Left ventricle myocardium inferior (tissue), 1 donor: ENCODE results near the gene POLR1F. TPM values are rescaled to one million over a fixed set of nuclear protein-coding genes. Genes with fewer than 3 reads are reported as not detected.
"Not testable (repeated sequence)": the region's sequence is repeated elsewhere in the genome, so short reads cannot be mapped to it uniquely, and the experiment has no call there.

Experiments used
- DNase-seq: peaks from one replicate; pipeline ENCODE4 v3.0.0-alpha.2; 2020
- H3K27ac ChIP-seq: fragments of 200-600 bp; replicated peaks from 2 replicates; pipeline ENCODE4 v1.8.0; 2021
- H3K27me3 ChIP-seq: fragments of 200-600 bp; 2 replicates; pipeline ENCODE4 v1.8.0; 2021; ENCODE audit warnings: low read depth
- H3K36me3 ChIP-seq: fragments of 200-600 bp; 2 replicates; pipeline ENCODE4 v1.8.0; 2021
- H3K4me1 ChIP-seq: fragments of 200-600 bp; 2 replicates; pipeline ENCODE4 v1.8.0; 2021
- H3K4me3 ChIP-seq: fragments of 200-600 bp; 2 replicates; pipeline ENCODE4 v1.8.0; 2021; ENCODE audit warnings: mild to moderate bottlenecking, moderate library complexity
- H3K9me3 ChIP-seq: fragments of 200-600 bp; replicated peaks from 2 replicates; pipeline ENCODE4 v1.8.0; 2021
- intact Hi-C: fragments of 100-400 bp; cut with micrococcal nuclease; formaldehyde crosslinking; loops from one replicate; pipeline ENCODE4 v1.11.0; 2022
- total RNA-seq: library from RNA; stranded (reverse); fragmentation: NEBNext Ultra II Directional; extraction: Animal tissue kit (Norgen Biotek cat#: 25700); gene quantifications from one replicate; pipeline ENCODE4 v1.2.1, GENCODE V29; 2021
- TF ChIP-seq, protein P1 (sequence below): fragments of 200-600 bp; IDR thresholded peaks from 2 replicates; pipeline ENCODE4 v1.8.0; 2021; ENCODE audit warnings: antibody characterized with exemption, mild to moderate bottlenecking, borderline replicate concordance
- donor health status: DM: no; HTN: yes; CAD: no; lungs with severe emphysema.

POLR1F gene
- total RNA-seq, 1 donor from 2014 or later, result 8.5 TPM

DNA sequence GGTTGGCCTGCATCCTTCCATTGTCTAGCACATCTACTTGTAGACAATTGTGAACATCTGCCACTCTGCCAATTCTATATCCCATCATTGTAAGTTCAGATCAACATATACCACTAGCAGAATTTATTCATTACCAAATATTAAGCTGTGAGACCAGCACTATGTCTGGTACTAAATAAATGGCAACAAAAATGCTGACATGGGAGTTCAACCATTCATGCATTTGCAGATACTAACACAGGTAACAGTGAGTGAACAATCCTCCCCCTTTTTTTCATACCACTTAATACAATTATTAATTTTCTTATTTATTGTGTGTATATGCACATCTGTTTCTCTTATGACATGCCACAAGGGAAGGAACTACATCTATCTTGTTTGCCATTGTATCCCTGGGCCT is 11.9 kb downstream of the POLR1F start:
- DNase-seq, result no peak
- intact Hi-C loops, result no loop called here
- no peak overlapping the region for H3K4me3 ChIP-seq

DNA sequence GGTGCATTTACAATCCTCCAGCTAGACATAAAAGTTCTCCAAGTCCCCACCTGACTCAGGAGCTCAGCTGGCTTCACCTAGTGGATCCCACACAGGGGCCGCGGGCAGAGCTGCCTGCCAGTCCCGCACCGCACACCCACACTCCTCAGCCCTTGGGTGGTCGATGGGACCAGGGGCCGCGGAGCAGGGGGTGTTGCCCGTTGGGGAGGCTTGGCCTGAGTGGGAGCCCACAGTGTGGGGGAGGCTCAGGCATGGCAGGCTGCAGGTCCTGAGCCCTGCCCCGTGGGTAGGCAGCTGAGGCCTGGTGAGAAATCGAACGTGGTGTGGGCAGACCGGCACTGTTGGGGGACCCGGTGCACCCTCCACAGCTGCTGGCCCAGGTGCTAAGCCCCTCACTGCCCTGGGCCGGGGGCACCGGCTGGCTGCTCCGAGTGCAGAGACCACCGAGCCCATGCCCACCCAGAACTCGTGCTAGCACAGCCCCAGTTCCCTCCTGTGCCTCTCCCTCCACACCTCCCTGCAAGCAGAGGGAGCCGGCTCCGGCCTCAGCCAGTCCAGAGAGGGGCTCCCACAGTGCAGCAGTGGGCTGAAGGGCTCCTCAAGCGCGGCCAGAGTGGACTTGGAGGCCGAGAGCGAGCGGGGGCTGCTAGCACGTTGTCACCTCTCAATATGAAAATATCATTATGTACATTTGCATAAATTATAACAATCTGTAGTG is 16.6 kb downstream of the POLR1F start:
- Histone ChIP-seq H3K27me3 (no peaks in the 10 kb centered on the region), H3K9me3 (no peaks in the 10 kb centered on the region), H3K4me1 (peaks cover 6% of the 10 kb centered on the region), H3K27ac (no peak overlapping the region), H3K4me3 (no peak overlapping the region), H3K36me3 (peaks cover 7% of the 10 kb centered on the region)
- DNase-seq, result no peak
- TF ChIP-seq, protein P1, sequence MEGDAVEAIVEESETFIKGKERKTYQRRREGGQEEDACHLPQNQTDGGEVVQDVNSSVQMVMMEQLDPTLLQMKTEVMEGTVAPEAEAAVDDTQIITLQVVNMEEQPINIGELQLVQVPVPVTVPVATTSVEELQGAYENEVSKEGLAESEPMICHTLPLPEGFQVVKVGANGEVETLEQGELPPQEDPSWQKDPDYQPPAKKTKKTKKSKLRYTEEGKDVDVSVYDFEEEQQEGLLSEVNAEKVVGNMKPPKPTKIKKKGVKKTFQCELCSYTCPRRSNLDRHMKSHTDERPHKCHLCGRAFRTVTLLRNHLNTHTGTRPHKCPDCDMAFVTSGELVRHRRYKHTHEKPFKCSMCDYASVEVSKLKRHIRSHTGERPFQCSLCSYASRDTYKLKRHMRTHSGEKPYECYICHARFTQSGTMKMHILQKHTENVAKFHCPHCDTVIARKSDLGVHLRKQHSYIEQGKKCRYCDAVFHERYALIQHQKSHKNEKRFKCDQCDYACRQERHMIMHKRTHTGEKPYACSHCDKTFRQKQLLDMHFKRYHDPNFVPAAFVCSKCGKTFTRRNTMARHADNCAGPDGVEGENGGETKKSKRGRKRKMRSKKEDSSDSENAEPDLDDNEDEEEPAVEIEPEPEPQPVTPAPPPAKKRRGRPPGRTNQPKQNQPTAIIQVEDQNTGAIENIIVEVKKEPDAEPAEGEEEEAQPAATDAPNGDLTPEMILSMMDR, result no peak
- intact Hi-C loops, result no loop called here

More for the DNA sequence above, 11.9 kb downstream of the POLR1F start:
- H3K27ac ChIP-seq, result no peak overlapping the region
- peaks cover 32% of the 10 kb centered on the region for H3K36me3 ChIP-seq
- no peaks in the 10 kb centered on the region for H3K9me3 ChIP-seq
- H3K27me3 ChIP-seq, result no peaks in the 10 kb centered on the region
- H3K4me1 ChIP-seq, result peaks cover 6% of the 10 kb centered on the region
- TF ChIP-seq, protein P1, result no peak

DNA sequence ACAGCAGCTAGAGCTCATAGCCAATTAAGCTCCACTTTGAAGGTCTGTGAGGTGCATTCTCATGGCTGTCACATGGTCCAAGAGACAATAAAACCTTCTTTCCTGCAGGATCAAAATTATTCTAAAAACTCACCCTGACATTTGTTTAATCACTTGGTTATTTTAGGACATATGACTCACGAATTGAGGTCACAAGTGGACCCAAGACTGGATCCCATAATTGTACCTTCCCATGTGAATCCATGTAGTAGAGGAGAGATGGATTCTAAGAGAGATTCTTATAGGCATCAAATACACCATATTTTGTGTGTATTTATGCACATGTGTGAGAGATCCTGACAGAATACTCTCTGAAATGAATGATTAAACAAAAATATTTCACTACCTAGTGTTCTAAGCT is 18.1 kb downstream of the POLR1F start:
- DNase-seq, result no peak

DNA sequence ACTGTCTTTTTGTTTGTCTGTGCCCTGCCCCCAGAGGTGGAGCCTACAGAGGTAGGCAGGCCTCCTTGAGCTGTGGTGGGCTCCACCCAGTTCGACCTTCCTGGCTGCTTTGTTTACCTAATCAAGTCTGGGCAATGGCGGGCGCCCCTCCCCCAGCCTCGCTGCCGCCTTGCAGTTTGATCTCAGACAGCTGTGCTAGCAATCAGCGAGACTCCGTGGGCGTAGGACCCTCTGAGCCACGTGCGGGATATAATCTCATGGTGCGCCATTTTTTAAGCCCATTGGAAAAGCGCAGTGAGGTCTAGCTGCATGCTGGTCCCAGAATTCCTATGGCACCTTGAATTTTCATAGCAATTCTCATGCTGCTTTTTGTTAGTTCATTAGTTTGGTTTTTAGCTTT is 19.7 kb downstream of the POLR1F start:
- intact Hi-C loops, H3K9me3 ChIP-seq, DNase-seq, H3K27ac ChIP-seq, H3K4me1 ChIP-seq, H3K27me3 ChIP-seq, H3K36me3 ChIP-seq, H3K4me3 ChIP-seq: not testable (repeated sequence)

More for the DNA sequence above, 18.1 kb downstream of the POLR1F start:
- H3K36me3 ChIP-seq, result peaks cover 2% of the 10 kb centered on the region
- no peaks in the 10 kb centered on the region for H3K9me3 ChIP-seq
- H3K27ac ChIP-seq, result no peak overlapping the region
- H3K4me3 ChIP-seq, result no peak overlapping the region
- peaks cover 6% of the 10 kb centered on the region for H3K4me1 ChIP-seq
- H3K27me3 ChIP-seq, result no peaks in the 10 kb centered on the region
- intact Hi-C loops, result no loop called here
- TF ChIP-seq, protein P1, result no peak

DNA sequence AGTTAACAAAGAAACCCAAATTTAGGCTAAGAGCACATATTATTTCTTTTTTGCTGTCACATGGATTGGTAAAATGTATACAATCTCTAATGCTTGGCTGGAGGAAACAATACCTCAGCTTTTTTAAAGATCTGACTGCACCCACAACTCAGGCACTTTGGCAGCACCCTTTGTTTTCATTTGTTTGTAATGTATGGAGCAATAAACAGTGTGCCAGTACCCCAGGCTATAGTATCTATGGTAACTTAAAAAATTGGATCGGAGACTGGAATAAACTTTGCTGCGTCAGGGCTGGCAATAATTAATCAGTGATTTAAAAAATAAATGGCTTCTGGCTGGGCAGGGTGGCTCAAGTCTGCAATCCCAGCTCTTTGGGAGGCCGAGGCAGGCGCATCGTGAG is 27.2 kb downstream of the POLR1F start:
- no peaks in the 10 kb centered on the region for H3K4me1 ChIP-seq
- H3K27me3 ChIP-seq, result no peaks in the 10 kb centered on the region
- no peak overlapping the region for H3K4me3 ChIP-seq
- intact Hi-C loops, result no loop called here
- H3K36me3 ChIP-seq, result no peaks in the 10 kb centered on the region
- DNase-seq, result no peak
- H3K9me3 ChIP-seq, result no peaks in the 10 kb centered on the region
- H3K27ac ChIP-seq, result no peak overlapping the region
- TF ChIP-seq, protein P1, result no peak

DNA sequence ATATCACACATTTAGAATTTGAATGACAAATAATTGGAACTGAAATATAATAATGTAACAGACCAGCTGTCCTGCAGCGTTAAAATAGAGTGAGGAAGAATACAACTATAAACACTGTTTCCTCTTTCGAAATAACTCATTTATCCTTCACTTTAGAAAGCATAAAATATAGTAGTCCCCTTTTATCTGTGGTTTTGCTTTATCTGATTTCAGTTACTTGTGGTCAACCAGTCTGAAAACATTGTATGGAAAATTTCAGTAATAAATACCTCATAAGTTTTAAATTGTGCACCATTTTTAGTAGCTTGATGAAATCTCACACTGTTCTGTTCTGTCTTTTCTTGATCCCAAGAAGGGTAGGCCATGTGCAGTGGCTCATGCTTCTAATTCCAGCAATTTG is 31.7 kb downstream of the POLR1F start:
- Histone ChIP-seq H3K4me3 (no peak overlapping the region), H3K27me3 (no peaks in the 10 kb centered on the region), H3K27ac (no peak overlapping the region), H3K9me3 (no peaks in the 10 kb centered on the region), H3K36me3 (no peaks in the 10 kb centered on the region), H3K4me1 (no peaks in the 10 kb centered on the region)
- TF ChIP-seq, protein P1, result no peak
- DNase-seq, result no peak
- intact Hi-C loops, result no loop called here
